GM18517 (cell line): Measurements from ENCODE around the gene SUN1.
"Not testable (repeated sequence)": the region's sequence is repeated elsewhere in the genome, so short reads cannot be mapped to it uniquely, and the experiment has no call there.

Source experiments
- ATAC-seq: cut with Tn5 transposase; IDR thresholded peaks from one replicate; pipeline ENCODE4 v1.9.1; 2021; ENCODE audit warnings: mild to moderate bottlenecking, moderate library complexity; ENCODE audit not compliant: unreplicated experiment

SUN1 gene

GRCh38 chr7:803243-803635, 29.0 kb upstream of the SUN1 start:
- ATAC-seq: no peak

GRCh38 chr7:803796-804195, 28.5 kb upstream of the SUN1 start:
- ATAC-seq: not testable (repeated sequence)

GRCh38 chr7:805261-805660, 27.0 kb upstream of the SUN1 start:
- ATAC-seq: no peak

GRCh38 chr7:815284-816216, 16.7 kb upstream of the SUN1 start:
- no peak for ATAC-seq

GRCh38 chr7:816300-816750, 16.0 kb upstream of the SUN1 start:
- ATAC-seq: peak; percentile 52

- ATAC-seq: peak; percentile 16
These were observed 15.3 kb upstream of the SUN1 start for GRCh38 chr7:816751-817671.

GRCh38 chr7:818031-818699, 14.1 kb upstream of the SUN1 start:
- no peak for ATAC-seq

- no peak for ATAC-seq
These were observed 11.9 kb upstream of the SUN1 start for GRCh38 chr7:820341-820740.

GRCh38 chr7:821688-822087, 10.6 kb upstream of the SUN1 start:
- ATAC-seq: no peak

- no peak for ATAC-seq
These were observed 9.5 kb upstream of the SUN1 start for GRCh38 chr7:822692-823276.

- ATAC-seq: no peak
These were observed 8.6 kb upstream of the SUN1 start for GRCh38 chr7:823649-824048.

- ATAC-seq: no peak
These were observed 8.2 kb upstream of the SUN1 start for GRCh38 chr7:824081-824480.

- no peak for ATAC-seq
These were observed 7.6 kb upstream of the SUN1 start for GRCh38 chr7:824664-825063.

- ATAC-seq: no peak
These were observed 6.9 kb upstream of the SUN1 start for GRCh38 chr7:825386-825785.

- no peak for ATAC-seq
These were observed 5.9 kb upstream of the SUN1 start for GRCh38 chr7:826230-826917.

- no peak for ATAC-seq
These were observed 3.3 kb upstream of the SUN1 start for GRCh38 chr7:828793-829561.

- ATAC-seq: no peak
These were observed 2.2 kb upstream of the SUN1 start for GRCh38 chr7:830069-830468.

- peak; percentile 75 for ATAC-seq
These were observed 595 bp upstream of the SUN1 start for GRCh38 chr7:831596-832166.

GRCh38 chr7:832968-833424, 720 bp downstream of the SUN1 start:
- ATAC-seq: no peak
